Liver (tissue), 9 donors: Measurements from ENCODE around the gene MKS1. TPM values are rescaled to one million over a fixed set of nuclear protein-coding genes. Genes with fewer than 3 reads are reported as not detected.

Source experiments
- DNase-seq: peaks from one replicate; pipeline ENCODE4 v3.0.0-alpha.2; 2017; ENCODE audit warnings: low spot score
- H3K27ac ChIP-seq, 2 donors: one replicate each; pipeline ENCODE4 v1.7.0; 2013; ENCODE audit warnings: inconsistent platforms in 2 of 2, low read length in 2 of 2, control low read depth in 1 of 2, low read depth in 1 of 2, mild to moderate bottlenecking in 1 of 2
- H3K27me3 ChIP-seq, 4 donors: one replicate each; pipeline versions ENCODE4 v1.6.1 to v1.7.0; 2013; ENCODE audit warnings: low read length in 3 of 4, inconsistent platforms in 1 of 4, mild to moderate bottlenecking in 1 of 4, moderate library complexity in 1 of 4; ENCODE audit not compliant: control insufficient read depth in 4 of 4, insufficient read depth in 4 of 4
- H3K36me3 ChIP-seq, 4 donors: one replicate each; pipeline versions ENCODE4 v1.6.1 to v1.7.0; 2013; ENCODE audit warnings: low read length in 3 of 4, mild to moderate bottlenecking in 3 of 4, low read depth in 1 of 4, moderate library complexity in 1 of 4; ENCODE audit not compliant: control insufficient read depth in 4 of 4, insufficient read depth in 3 of 4
- H3K4me1 ChIP-seq, 4 donors: one replicate each; pipeline versions ENCODE4 v1.6.1 to v1.7.0; 2013; ENCODE audit warnings: low read length in 3 of 4, mild to moderate bottlenecking in 3 of 4, moderate library complexity in 1 of 4; ENCODE audit not compliant: control insufficient read depth in 4 of 4, insufficient read depth in 4 of 4
- H3K4me3 ChIP-seq, 3 donors: one replicate each; pipeline versions ENCODE4 v1.6.1 to v1.7.0; 2013; ENCODE audit warnings: low read length in 3 of 3, control low read depth in 1 of 3, low read depth in 1 of 3, mild to moderate bottlenecking in 1 of 3
- H3K9ac ChIP-seq, 2 donors: one replicate each; pipeline ENCODE4 v1.7.0; 2013; ENCODE audit warnings: low read length in 2 of 2, mild to moderate bottlenecking in 2 of 2, moderate library complexity in 2 of 2, control low read depth in 1 of 2, low read depth in 1 of 2
- H3K9me3 ChIP-seq, 4 donors: one replicate each; pipeline versions ENCODE4 v1.6.1 to v1.7.0; 2013; ENCODE audit warnings: low read length in 3 of 4; ENCODE audit not compliant: control insufficient read depth in 4 of 4
- ATF3 ChIP-seq: IDR thresholded peaks from 2 replicates; pipeline ENCODE4 v1.6.1; 2016; ENCODE audit warnings: antibody characterized with exemption
- EGR1 ChIP-seq, 2 donors: IDR thresholded peaks; 2 replicates each; pipeline ENCODE4 v1.6.1; 2016 to 2018; ENCODE audit warnings: antibody characterized with exemption in 2 of 2, low read depth in 2 of 2
- FOXA1 ChIP-seq: IDR thresholded peaks from 2 replicates; pipeline ENCODE4 v1.6.1; 2016; ENCODE audit warnings: antibody characterized with exemption
- HNF4A ChIP-seq, 2 donors: conservative IDR thresholded peaks; 2 replicates each; pipeline ENCODE4 v1.6.1; 2016; ENCODE audit warnings: antibody characterized with exemption in 2 of 2, mild to moderate bottlenecking in 2 of 2
- HNF4G ChIP-seq: IDR thresholded peaks from 2 replicates; pipeline ENCODE4 v1.6.1; 2016; ENCODE audit warnings: antibody characterized with exemption
- JUND ChIP-seq, 2 donors: IDR thresholded peaks; 2 replicates each; pipeline ENCODE4 v1.6.1; 2016; ENCODE audit warnings: antibody characterized with exemption in 2 of 2
- MAX ChIP-seq: IDR thresholded peaks from 2 replicates; pipeline ENCODE4 v1.6.1; 2016; ENCODE audit warnings: antibody characterized with exemption
- NR2F2 ChIP-seq: IDR thresholded peaks from 2 replicates; pipeline ENCODE4 v1.6.1; 2016; ENCODE audit warnings: antibody characterized with exemption
- RAD21 ChIP-seq, 2 donors: IDR thresholded peaks; 2 replicates each; pipeline ENCODE4 v1.6.1; 2016; ENCODE audit warnings: antibody characterized with exemption in 2 of 2, mild to moderate bottlenecking in 2 of 2
- REST ChIP-seq: IDR thresholded peaks from 2 replicates; pipeline ENCODE4 v1.6.1; 2016; ENCODE audit warnings: antibody characterized with exemption, mild to moderate bottlenecking
- RXRA ChIP-seq, 2 donors: IDR thresholded peaks; 2 replicates each; pipeline ENCODE4 v1.6.1; 2017 to 2018; ENCODE audit warnings: antibody characterized with exemption in 2 of 2, mild to moderate bottlenecking in 1 of 2
- SP1 ChIP-seq: IDR thresholded peaks from 2 replicates; pipeline ENCODE4 v1.6.1; 2018; ENCODE audit warnings: antibody characterized with exemption, mild to moderate bottlenecking
- YY1 ChIP-seq: IDR thresholded peaks from 2 replicates; pipeline ENCODE4 v1.6.1; 2016; ENCODE audit warnings: antibody characterized with exemption, mild to moderate bottlenecking
- ZBTB33 ChIP-seq: IDR thresholded peaks from 2 replicates; pipeline ENCODE4 v1.6.1; 2016; ENCODE audit warnings: antibody characterized with exemption
- WGBS: extraction: QIAGEN DNeasy Blood & Tissue Kit; methylation state at CpG from one replicate; pipeline ENCODE4 v1.1.7; 2013; 5-methylcytosine and 5-hydroxymethylcytosine counted together
- polyA plus RNA-seq, 2 donors: library from polyadenylated mRNA; stranded (reverse) in 1 of 2; unstranded in 1 of 2; fragments of 200-250 nt in 1 of 2; fragments of >200 nt in 1 of 2; fragmentation: Nextera tagmentation in 1 of 2; extraction: Ambion mirVana in 1 of 2; gene quantifications; one replicate each; pipeline versions ENCODE4 v1.2.1 to v1.2.3, GENCODE V29; 2013 to 2015
- total RNA-seq, 2 donors: library from RNA; depleted of rRNA; stranded (reverse); fragments of >200 nt; gene quantifications; one replicate each; pipeline ENCODE4 v1.2.3, GENCODE V29; 2014
- donor health status: healthy.
- donor health status: healthy.
- donor health status: healthy.
- donor health status: healthy.
- donor health status: healthy.

MKS1 gene
- total and polyA plus RNA-seq, 4 donors, result 4.4 to 7.9 (median 5.1) TPM

- no peak for DNase-seq
- Histone ChIP-seq H3K27ac (no peak overlapping the region), H3K36me3 (no peaks in the 10 kb centered on the region), H3K4me1 (no peaks in the 10 kb centered on the region), H3K9me3 (no peaks in the 10 kb centered on the region), H3K9ac (no peak overlapping the region), H3K4me3 (no peak overlapping the region), H3K27me3 (peaks cover 0 to 8% (median 0%) of the 10 kb centered on the region in 4 donors)
- 82% methylated on average over 7 of the region's 7 CpGs for WGBS
- no peak for TF ChIP-seq SP1
- TF ChIP-seq HNF4G, result no peak
- no peak for TF ChIP-seq RAD21 (IDR thresholded peaks at IDR 0.05)
- TF ChIP-seq MAX, result no peak
- no peak for TF ChIP-seq RXRA (IDR thresholded peaks at IDR 0.05)
- TF ChIP-seq REST, result no peak
- TF ChIP-seq NR2F2, result no peak
- TF ChIP-seq ATF3, result no peak
These were observed 22.4 kb downstream of the MKS1 start for GRCh38 chr17:58196610-58197009.

GRCh38 chr17:58195518-58196123 lies 23.4 kb downstream of the MKS1 start:
- Histone ChIP-seq H3K27me3 (peaks cover 0 to 8% (median 0%) of the 10 kb centered on the region in 4 donors), H3K27ac (no peak overlapping the region), H3K4me1 (no peaks in the 10 kb centered on the region), H3K9me3 (no peaks in the 10 kb centered on the region), H3K9ac (no peak overlapping the region), H3K4me3 (no peak overlapping the region), H3K36me3 (no peaks in the 10 kb centered on the region)
- 84% methylated on average over 5 of the region's 5 CpGs for WGBS
- no peak for DNase-seq
- TF ChIP-seq SP1 (no peak), EGR1 (IDR thresholded peaks at IDR 0.05; ENCODE audit: low read depth in 2 of 2) (no peak), HNF4A (conservative IDR thresholded peaks at IDR 0.05) (no peak), YY1 (no peak), JUND (IDR thresholded peaks at IDR 0.05) (no peak), ATF3 (no peak), ZBTB33 (no peak), FOXA1 (no peak)
